Nephron (organoid): ENCODE measurements around the gene BGLAP.

ENCODE experiments used
- H3K27ac Mint-ChIP-seq, 3 experiments: 2 replicates each; pipeline ENCODE4 v1.8.0; 2020; ENCODE audit warnings: mixed read lengths in 3 of 3, mild to moderate bottlenecking in 2 of 3, moderate library complexity in 1 of 3
- H3K27me3 Mint-ChIP-seq: 2 replicates; pipeline ENCODE4 v1.8.0; 2021; ENCODE audit warnings: low read depth, mild to moderate bottlenecking, moderate library complexity, mixed read lengths
- H3K36me3 Mint-ChIP-seq: 2 replicates; pipeline ENCODE4 v1.8.0; 2020; ENCODE audit warnings: low read depth, mixed read lengths
- H3K4me1 Mint-ChIP-seq: 2 replicates; pipeline ENCODE4 v1.8.0; 2020; ENCODE audit warnings: mixed read lengths
- H3K4me3 Mint-ChIP-seq, 3 experiments: 2 replicates each; pipeline ENCODE4 v1.8.0; 2020; ENCODE audit warnings: mild to moderate bottlenecking in 3 of 3, mixed read lengths in 3 of 3, moderate library complexity in 2 of 3
- H3K9me3 Mint-ChIP-seq: 2 replicates; pipeline ENCODE4 v1.8.0; 2020; ENCODE audit warnings: mixed read lengths
- CTCF ChIP-seq, 3 experiments: fragments of 200-600 bp; sonication (generic); IDR thresholded peaks; one replicate each; pipeline ENCODE4 v1.5.0; 2021; ENCODE audit warnings: antibody characterized with exemption in 3 of 3; ENCODE audit not compliant: unreplicated experiment in 3 of 3

BGLAP gene

DNA sequence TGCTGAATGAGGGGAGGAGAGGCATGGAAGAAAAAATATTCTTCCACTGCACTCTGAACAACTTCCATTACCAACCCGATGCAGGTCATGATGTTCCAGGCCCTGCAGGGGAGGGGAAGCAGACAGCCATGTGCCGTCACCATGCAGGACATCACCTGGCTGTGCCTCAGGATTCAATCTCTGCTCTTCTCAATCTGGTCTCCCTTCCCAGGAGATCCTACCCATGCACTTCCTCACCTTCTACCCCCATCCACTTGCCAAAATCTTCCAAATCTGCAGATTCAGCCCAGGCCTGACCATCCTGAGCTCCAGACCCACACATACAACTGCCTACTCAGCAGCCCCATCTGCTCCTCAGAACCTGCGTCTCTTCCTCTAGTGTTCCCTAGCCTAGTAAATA is 11.7 kb downstream of the BGLAP start:
- TF ChIP-seq CTCF (IDR thresholded peaks at IDR 0.05; ENCODE audit: unreplicated experiment in 3 of 3) = no peak
- peaks cover 56% of the 10 kb centered on the region for H3K36me3 Mint-ChIP-seq
- H3K27ac Mint-ChIP-seq = no peak overlapping the region
- no peaks in the 10 kb centered on the region for H3K4me1 Mint-ChIP-seq
- no peaks in the 10 kb centered on the region for H3K9me3 Mint-ChIP-seq
- no peak overlapping the region for H3K4me3 Mint-ChIP-seq
- H3K27me3 Mint-ChIP-seq = no peaks in the 10 kb centered on the region

DNA sequence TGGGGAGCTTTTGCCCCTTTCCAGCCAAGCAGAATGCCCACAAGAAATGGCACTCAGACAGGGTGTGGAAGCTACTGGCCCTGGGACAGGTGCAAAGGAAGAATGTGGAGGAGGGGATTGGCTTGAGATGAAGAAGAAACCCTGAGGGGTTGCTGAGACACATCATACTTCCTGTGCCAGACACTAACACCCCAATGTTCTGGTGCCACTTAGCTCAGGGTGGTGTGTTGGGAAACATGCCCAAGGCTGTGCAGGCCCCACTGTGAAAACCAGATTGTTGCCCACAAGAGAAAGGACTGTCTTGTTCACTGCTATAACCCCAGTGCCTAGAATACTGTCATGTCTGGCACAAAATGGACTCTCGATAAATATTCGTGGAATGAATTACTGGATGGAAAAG is 15.7 kb downstream of the BGLAP start:
- Mint-ChIP-seq H3K27ac (no peak overlapping the region), H3K36me3 (peaks cover 69% of the 10 kb centered on the region), H3K4me1 (no peaks in the 10 kb centered on the region), H3K4me3 (no peak overlapping the region), H3K9me3 (no peaks in the 10 kb centered on the region), H3K27me3 (no peaks in the 10 kb centered on the region)
- TF ChIP-seq CTCF (IDR thresholded peaks at IDR 0.05; ENCODE audit: unreplicated experiment in 3 of 3) = no peak

GRCh38 chr1:156258859-156259258 is 16.9 kb downstream of the BGLAP start:
- H3K27me3 Mint-ChIP-seq = no peaks in the 10 kb centered on the region
- H3K4me3 Mint-ChIP-seq = no peak overlapping the region
- H3K36me3 Mint-ChIP-seq = peaks cover 69% of the 10 kb centered on the region
- H3K4me1 Mint-ChIP-seq = no peaks in the 10 kb centered on the region
- no peak for TF ChIP-seq CTCF (IDR thresholded peaks at IDR 0.05; ENCODE audit: unreplicated experiment in 3 of 3)
- H3K27ac Mint-ChIP-seq = no peak overlapping the region
- H3K9me3 Mint-ChIP-seq = no peaks in the 10 kb centered on the region

- Mint-ChIP-seq H3K36me3 (peaks cover 72% of the 10 kb centered on the region), H3K27ac (no peak overlapping the region), H3K4me1 (no peaks in the 10 kb centered on the region), H3K27me3 (no peaks in the 10 kb centered on the region), H3K4me3 (no peak overlapping the region), H3K9me3 (no peaks in the 10 kb centered on the region)
- TF ChIP-seq CTCF (IDR thresholded peaks at IDR 0.05; ENCODE audit: unreplicated experiment in 3 of 3) = no peak
Measured at GRCh38 chr1:156259805-156260204, 17.8 kb downstream of the BGLAP start.

DNA sequence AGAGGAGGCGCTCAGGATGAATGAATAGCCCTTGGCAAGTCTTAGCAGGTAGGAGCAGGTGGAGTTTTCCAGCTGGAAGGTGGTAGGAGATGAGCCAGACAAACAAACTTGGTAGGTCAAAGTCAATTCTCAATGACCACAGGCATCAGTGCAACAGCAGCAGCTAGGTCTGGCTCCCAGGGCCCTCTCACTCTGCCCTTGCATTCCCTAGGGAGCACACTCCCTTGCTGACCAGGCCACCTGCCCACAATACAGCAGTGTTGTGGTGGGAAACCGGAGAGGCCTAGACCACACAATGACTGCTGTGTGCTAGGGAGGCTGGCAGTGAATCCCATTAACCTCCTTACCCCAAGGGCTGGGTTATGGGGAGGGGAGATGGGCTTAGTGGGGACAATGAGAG is 18.9 kb downstream of the BGLAP start:
- H3K27me3 Mint-ChIP-seq = no peaks in the 10 kb centered on the region
- peak overlapping the region in 1 of 3 experiments; percentile 8 for H3K27ac Mint-ChIP-seq
- H3K4me3 Mint-ChIP-seq = no peak overlapping the region
- H3K4me1 Mint-ChIP-seq = no peaks in the 10 kb centered on the region
- no peaks in the 10 kb centered on the region for H3K9me3 Mint-ChIP-seq
- peaks cover 80% of the 10 kb centered on the region for H3K36me3 Mint-ChIP-seq
- TF ChIP-seq CTCF (IDR thresholded peaks at IDR 0.05; ENCODE audit: unreplicated experiment in 3 of 3) = no peak

DNA sequence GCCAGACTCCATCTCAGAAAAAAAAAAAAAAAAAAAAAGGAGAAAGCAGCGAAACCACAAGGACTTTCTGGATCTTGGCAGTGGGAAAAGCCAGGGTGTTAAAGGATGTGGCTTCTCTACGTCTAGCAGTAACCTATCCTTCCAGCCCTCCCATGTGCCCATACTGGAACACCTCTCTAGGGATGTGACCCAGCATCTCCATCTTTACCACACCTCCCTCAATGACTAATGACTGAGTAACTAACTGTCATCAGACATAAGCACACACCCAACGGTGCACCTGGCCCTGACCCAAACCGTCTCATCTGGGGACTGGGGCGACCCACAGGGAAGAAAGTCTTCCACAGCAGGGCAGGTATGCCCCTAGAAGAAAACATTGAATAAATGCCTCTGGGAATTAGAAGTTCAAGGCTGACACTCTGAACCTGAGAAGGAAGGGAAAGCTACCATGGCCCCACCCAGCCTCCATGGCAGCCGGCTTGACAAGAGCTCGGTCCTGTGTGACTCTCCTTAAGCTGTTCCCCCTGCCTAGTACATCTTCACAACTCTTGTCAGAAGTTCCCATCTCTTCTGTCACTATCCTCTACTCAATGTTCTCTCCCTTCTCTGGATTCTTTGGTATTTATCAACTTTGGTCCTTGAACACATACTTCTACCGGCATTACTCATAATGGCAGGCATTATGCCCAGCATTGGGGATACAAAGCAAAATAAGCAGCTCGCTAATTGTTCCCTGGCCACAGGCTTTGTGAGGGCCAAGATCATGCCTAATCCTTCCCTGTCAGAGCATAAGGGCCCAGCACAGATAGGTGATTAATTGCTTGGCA is 20.7 kb downstream of the BGLAP start:
- Mint-ChIP-seq H3K4me1 (no peaks in the 10 kb centered on the region), H3K27ac (no peak overlapping the region), H3K4me3 (no peak overlapping the region), H3K27me3 (no peaks in the 10 kb centered on the region), H3K9me3 (no peaks in the 10 kb centered on the region), H3K36me3 (peaks cover 81% of the 10 kb centered on the region)
- TF ChIP-seq CTCF (IDR thresholded peaks at IDR 0.05; ENCODE audit: unreplicated experiment in 3 of 3) = no peak
